GF-D8 (cell line): ENCODE data around the gene BAD.

Experiments
- DNase-seq: peaks from one replicate; lab custom pipeline; 2025; lab: John Stamatoyannopoulos, UW

The BAD gene

DNA sequence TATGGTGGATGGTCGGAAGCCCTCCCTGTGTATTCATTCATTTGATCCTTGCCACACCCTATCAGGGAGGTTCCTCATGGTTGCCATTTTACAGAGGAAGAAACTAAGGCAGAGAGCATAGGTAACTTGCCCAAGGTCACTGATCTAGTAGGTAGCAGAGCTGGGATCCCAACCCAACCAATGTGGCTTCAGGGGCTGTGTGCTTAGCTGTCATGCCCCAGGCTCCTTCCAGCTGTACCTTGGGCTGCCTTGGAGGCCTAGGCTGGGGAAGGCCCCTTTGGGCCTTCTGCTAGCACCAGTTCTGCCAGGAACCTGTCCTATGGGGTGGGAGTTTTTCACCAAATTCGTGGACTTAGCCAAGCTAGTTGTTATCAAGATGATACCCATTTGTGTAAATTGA, 8.6 kb downstream of the BAD start:
- no peak for DNase-seq

DNA sequence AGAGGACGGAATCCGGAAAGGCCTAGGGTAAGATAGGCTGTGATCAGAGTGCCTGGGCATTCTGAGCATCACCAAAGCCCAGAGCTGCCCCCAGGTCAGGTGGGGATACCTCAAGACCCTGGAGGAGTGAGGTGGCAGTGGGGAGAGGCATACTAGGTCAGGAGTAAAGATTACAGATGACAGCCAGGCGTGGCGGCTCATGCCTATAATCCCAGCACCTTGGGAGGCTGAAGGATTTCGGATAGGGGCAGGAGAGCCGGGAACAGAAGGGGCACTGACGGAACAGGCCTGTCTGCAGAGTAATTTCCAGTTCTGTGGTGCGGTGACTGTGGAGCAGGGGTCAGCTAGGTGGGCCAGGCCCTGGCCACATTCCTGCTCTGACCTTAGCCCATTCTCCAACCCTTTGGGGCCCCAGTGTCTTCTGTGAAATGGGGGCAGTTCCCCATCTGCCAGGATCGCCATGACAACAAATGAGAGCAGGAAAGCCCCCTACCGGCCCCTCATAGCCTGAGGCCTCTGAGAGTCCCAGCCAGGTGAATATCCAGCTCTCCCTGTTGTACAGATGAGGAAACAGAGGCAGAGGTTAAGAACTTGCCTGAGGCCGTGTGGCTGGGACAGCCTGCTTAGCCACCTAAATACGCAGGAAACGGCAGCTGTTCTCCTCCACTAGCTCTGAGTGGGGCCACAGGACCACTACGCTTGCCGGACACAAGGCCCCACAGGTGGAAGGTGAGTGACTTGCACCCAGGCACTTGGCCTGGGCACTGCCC, 9.2 kb downstream of the BAD start:
- DNase-seq, result no peak

DNA sequence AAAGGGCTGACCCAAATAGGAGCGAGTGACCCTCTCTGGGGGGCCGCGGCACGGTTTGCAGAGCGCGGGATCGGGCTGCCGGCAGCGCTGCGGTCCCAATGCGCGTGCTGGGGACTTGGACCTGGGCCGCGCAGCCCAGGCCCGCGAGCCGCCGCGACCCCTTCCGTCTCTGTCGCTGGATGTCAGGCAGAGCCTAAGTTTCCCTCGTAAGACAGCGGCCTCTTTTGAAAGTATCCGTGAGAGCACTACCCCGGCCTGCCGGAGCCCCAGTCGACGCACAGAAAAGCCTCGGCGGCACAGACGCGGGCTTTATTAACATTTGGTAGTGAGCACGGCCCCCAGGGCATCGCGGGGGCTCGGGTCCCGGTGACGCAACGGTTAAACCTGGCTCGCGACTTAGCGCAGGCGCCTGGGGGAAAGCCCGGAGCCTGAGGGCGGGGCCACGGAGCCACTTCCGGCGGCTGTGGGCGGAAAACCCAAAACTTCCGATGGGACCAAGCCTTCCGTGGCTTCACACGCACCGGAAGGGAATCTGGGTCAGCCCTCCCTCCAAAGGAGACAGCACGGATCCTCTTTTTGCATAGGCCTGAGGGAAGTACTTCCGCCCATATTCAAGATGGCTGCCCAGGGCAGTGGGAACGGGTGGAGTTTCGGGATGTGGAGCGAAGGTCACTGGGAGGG, 14.8 kb downstream of the BAD start:
- DNase-seq, result peak; percentile 97

DNA sequence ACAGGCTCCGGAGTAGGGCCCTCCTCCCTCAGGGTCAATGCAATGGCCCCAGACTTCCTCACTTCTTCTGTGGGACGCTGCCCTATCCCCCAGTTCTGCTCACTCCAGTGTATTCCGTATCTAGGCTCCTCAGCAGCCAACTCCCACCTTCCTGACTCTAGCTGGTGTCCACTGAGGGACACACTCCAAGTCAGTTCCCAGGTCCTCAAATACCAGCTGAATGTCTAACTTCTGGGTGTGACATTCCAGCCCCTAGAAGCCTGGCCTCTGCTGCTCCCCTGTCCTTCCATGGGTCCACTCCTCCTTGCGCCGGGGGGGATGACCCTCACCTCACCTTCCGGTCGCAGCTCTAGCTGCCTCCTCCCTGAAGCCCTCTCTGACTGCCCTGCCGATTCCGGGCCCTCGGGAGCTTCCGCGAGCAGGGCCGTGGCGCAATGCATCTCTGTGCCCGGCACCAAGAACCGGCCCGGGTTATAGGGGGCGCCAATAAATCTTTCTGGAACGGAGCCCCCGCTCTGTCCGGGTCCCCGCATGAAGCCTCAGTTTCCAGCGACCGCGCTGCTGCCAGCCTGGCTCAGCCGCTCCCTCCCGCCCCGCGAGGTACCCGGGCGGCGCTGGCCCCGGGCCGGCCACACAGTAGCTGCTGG, 15.4 kb downstream of the BAD start:
- DNase-seq, result peak; percentile 58

DNA sequence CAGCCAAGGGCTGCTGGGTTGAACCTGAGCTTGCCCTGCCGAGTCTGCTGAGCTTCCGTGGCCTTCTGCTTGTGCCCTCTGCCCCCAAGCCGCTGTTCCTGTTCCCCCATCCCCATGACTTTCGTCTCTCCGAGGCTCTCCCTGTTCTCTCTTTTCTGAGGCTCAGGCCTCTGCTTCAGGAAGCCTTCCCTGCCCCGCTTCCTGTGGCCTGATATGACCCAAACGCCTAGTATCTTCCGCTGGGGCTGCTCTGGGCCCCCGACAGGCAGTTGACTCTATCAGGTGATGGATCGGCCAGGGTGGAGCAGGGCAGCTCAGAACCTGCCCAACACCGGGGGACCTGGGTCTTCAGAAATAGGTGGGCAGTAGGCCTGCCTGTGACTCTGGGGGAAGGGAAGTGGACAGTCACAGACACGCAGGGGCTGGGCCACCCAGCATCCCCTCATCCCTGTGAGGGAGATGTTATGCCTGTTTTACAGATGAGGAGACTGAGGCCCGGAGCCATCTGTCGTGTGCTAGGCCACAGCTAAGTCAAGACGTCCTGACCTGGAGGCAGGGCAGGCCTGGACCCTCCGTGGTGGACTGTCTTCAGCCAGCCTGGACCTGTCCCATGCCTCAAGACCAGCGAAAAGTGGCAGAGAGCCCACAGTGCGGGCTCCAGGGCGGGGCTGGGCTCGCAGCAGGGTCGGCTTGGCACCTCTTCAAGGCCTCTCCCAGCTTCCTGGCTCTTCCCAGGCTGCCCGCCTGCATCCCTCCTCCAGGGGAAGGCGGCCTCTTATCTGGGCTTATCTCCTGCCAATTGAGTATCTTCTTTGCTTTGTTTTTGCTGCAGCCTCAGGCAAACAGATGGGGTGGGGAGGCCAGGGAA, 16.2 kb downstream of the BAD start:
- DNase-seq, result peak; percentile 53

- DNase-seq, result no peak
Observed at GRCh38 chr11:64267207-64267945, 17.1 kb downstream of the BAD start.

GRCh38 chr11:64266339-64266738, 18.1 kb downstream of the BAD start:
- no peak for DNase-seq

- no peak for DNase-seq
Observed at GRCh38 chr11:64265176-64266160, 19.0 kb downstream of the BAD start.

DNA sequence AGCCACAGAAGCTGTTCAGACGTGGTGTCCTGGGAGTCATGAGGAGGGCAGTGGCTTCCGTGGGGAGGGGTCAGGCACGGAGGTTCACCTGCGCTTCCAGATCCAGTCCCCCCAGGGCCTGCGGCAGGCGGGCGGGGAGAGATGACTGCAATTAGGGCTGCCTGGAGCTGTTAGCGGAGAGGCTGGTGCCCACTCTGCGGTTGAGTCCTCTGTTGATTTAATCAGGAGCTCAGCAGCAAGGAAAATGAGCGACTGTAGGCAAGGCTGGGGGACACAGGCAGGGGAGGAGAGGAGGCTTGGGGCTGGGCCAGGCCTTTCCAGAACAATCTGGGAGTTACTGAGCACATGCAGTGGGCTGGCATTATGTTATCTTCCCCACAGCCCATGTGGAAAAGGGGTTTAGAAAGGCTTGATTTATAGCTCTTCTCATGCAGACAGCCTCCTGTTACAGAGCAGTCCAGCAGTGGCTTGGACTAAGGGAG, 20.1 kb downstream of the BAD start:
- no peak for DNase-seq

DNA sequence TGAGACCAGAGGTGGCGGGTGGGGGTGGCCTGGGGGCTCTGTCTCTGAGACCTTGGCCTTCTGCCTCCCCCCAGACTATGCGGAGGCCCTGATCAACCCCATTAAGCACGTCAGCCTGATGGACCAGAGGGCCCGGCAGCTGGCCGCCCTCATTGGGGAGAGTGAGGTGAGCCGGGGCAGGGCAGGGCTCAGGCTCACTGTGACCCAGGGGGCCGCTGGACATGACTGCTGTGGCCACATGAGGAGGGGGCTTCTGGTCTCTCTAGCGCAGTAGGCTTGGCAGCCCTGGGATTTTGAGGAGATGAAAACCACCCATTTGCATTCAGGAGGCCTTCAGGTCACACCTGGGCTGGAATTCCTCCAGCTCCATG, 20.5 kb downstream of the BAD start:
- no peak for DNase-seq

DNA sequence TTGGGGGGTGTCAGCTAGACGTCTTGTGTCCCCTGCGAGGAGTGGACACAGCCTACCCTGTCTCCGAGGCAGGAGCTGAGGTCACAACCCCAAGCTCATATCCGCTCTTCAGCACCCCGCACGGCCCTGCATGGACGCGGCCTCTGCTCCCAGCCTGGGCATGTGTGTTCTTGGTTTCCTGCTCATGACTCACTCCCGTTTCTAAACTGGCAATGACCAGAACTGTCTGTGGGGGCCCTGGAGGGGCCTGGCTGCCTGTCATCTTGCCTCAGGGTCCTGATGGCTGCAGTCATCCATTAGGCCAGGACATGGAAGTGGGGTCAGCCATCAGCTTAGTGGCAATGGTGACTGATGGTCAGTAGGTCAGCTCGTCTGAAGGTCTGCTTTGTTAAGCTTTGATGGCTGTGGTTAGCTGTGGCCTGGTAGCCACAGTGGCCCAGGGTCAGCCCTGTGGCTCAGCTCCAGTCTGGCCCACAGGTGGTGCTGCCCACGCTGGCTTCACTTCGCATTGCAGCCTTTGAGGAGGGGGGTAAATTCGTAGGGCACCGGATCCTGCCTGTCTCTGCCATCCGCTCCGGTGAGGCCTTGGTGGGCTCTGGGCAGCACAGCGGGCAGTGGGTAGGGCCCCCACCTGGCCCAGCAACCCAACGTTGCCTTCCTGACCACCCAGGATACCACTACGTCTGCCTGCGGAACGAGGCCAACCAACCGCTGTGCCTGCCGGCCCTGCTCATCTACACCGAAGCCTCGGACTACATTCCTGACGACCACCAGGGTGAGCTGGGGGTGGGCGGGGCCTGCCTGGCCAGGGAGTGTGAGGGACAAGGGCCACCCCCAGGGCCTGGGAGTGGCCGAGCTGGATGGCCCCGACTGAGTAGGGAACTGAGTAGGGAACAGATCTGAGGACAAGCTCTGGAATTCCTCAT, 21.2 kb downstream of the BAD start:
- DNase-seq, result no peak

- no peak for DNase-seq
Observed at GRCh38 chr11:64262271-64263002, 22.0 kb downstream of the BAD start.

- no peak for DNase-seq
Observed at GRCh38 chr11:64261556-64262080, 22.8 kb downstream of the BAD start.

- no peak for DNase-seq
Observed at GRCh38 chr11:64260147-64260708, 24.2 kb downstream of the BAD start.

- no peak for DNase-seq
Observed at GRCh38 chr11:64259533-64260067, 24.9 kb downstream of the BAD start.

DNA sequence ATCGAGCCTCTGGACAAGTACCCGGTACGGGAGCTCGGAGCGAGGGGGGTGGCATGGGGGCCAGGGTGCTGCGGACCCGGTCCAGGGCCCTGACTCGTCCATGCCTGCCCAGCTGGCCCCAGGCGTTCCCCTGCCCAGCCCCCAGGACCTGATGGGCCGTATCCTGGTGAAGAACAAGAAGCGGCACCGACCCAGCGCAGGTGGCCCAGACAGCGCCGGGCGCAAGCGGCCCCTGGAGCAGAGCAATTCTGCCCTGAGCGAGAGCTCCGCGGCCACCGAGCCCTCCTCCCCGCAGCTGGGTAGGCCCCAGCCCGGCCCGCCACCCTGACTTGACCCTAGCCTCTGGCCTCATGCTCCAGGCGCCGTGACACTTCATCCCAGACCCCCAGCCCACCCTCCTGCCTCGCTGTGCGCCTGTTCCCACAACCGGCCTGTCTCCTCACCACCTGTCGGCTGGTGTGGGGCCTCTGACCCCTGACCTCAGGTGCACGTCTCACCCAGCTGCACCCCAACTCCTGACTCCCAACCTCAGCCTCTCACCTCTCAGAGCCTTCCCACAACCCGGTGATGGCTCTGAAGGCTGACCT, 25.4 kb downstream of the BAD start:
- DNase-seq, result no peak

DNA sequence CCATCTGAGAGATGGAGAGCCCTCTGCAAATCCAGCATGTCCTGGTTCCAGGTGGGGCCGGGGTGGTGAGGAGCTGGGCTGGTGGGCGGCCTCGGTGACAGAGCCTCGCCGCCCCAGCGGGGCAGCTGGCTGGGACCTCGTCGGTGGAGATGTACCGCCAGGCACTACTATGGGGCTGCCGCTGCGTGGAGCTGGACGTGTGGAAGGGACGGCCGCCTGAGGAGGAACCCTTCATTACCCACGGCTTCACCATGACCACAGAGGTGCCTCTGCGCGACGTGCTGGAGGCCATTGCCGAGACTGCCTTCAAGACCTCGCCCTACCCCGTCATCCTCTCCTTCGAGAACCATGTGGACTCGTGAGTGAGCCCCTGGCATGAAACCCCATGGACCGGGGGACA, 26.1 kb downstream of the BAD start:
- no peak for DNase-seq
